IMR-90 (cell line): ENCODE measurements around the gene PRPH2. TPM values are rescaled to one million over a fixed set of nuclear protein-coding genes. Genes with fewer than 3 reads are reported as not detected.
A peak's percentile ranks its signal among the peaks of the same experiment; 100 is the strongest.

Source experiments
- ATAC-seq: fragments of 200-7000 bp; cut with Tn5 transposase; 2 replicates; pipeline ENCODE4 v1.9.1; 2020; ENCODE audit warnings: low read depth, mild to moderate bottlenecking, moderate library complexity
- BruUV-seq: library from RNA; stranded (reverse); fragments of 400-500 nt; replicated peaks from 2 replicates; lab custom pipeline; 2021; lab: Mats Ljungman, UMichigan
- CTCF ChIA-PET: fragments of 300-600 bp; formaldehyde crosslinking; extraction: SDS; loops from one replicate; lab custom pipeline; 2021; ENCODE audit warnings: antibody characterized with exemption; lab: Yijun Ruan, JAX
- POLR2A ChIA-PET: fragments of 300-600 bp; sonication (Branson Sonifier 250); formaldehyde crosslinking; loops from one replicate; lab custom pipeline; 2022; ENCODE audit warnings: antibody characterized with exemption; ENCODE audit not compliant: unreplicated experiment; lab: Charles Lee
- DNase-seq: peaks from one replicate; pipeline ENCODE4 v3.0.0; 2013
- H2AFZ ChIP-seq: replicated peaks from 2 replicates; pipeline ENCODE3; 2013; ENCODE audit warnings: low read length, mild to moderate bottlenecking; ENCODE audit not compliant: poor library complexity
- H2AK5ac ChIP-seq: 2 replicates; pipeline ENCODE4 v1.6.1; 2013; ENCODE audit warnings: low read depth, low read length, inconsistent platforms
- H2AK9ac ChIP-seq: replicated peaks from 2 replicates; pipeline ENCODE3; 2013; ENCODE audit warnings: mild to moderate bottlenecking, low read depth, low read length, moderate library complexity; ENCODE audit not compliant: poor library complexity
- H2BK120ac ChIP-seq: 2 replicates; pipeline ENCODE4 v1.6.1; 2013; ENCODE audit warnings: low read depth, low read length, inconsistent platforms
- H2BK15ac ChIP-seq: 3 replicates; pipeline ENCODE4 v1.6.1; 2013; ENCODE audit warnings: low read depth, low read length, inconsistent platforms
- H2BK20ac ChIP-seq: 2 replicates; pipeline ENCODE4 v1.6.1; 2013; ENCODE audit warnings: low read depth, mild to moderate bottlenecking, inconsistent platforms, low read length, moderate library complexity
- H2BK5ac ChIP-seq: 2 replicates; pipeline ENCODE4 v1.6.1; 2013; ENCODE audit warnings: mild to moderate bottlenecking, low read depth, low read length, inconsistent platforms; ENCODE audit not compliant: poor library complexity, severe bottlenecking
- H3K14ac ChIP-seq: replicated peaks from 2 replicates; pipeline ENCODE4 v1.6.1; 2013; ENCODE audit warnings: low read depth, low read length, inconsistent platforms
- H3K18ac ChIP-seq: 2 replicates; pipeline ENCODE4 v1.6.1; 2013; ENCODE audit warnings: low read depth, low read length, control low read depth
- H3K23ac ChIP-seq: 2 replicates; pipeline ENCODE4 v1.6.1; 2013; ENCODE audit warnings: low read depth, low read length, inconsistent platforms
- H3K27ac ChIP-seq: 2 replicates; pipeline ENCODE4 v1.5.1; 2013; ENCODE audit warnings: mild to moderate bottlenecking, control low read depth, low read length; ENCODE audit not compliant: insufficient read depth
- H3K27me3 ChIP-seq: 2 replicates; pipeline ENCODE4 v1.6.1; 2013; ENCODE audit warnings: low read length; ENCODE audit not compliant: control insufficient read depth, insufficient read depth
- H3K36me3 ChIP-seq: 2 replicates; pipeline ENCODE4 v1.6.1; 2013; ENCODE audit warnings: low read length, mixed read lengths; ENCODE audit not compliant: control insufficient read depth, insufficient read depth
- H3K4ac ChIP-seq: 2 replicates; pipeline ENCODE4 v1.6.1; 2013; ENCODE audit warnings: low read depth, low read length, inconsistent platforms
- H3K4me1 ChIP-seq: 2 replicates; pipeline ENCODE4 v1.6.1; 2013; ENCODE audit warnings: low read length, mixed read lengths; ENCODE audit not compliant: control insufficient read depth, insufficient read depth
- H3K4me2 ChIP-seq: 2 replicates; pipeline ENCODE4 v1.6.1; 2013; ENCODE audit warnings: low read depth, mild to moderate bottlenecking, control low read depth, low read length, moderate library complexity
- H3K4me3 ChIP-seq: 2 replicates; pipeline ENCODE4 v1.5.1; 2013; ENCODE audit warnings: low read depth, mild to moderate bottlenecking, control low read depth, low read length, moderate library complexity; ENCODE audit not compliant: insufficient read depth
- H3K56ac ChIP-seq: 2 replicates; pipeline ENCODE4 v1.6.1; 2013; ENCODE audit warnings: low read length, inconsistent platforms; ENCODE audit not compliant: insufficient read depth; ENCODE audit errors: extremely low read depth
- H3K79me1 ChIP-seq, 2 experiments: 2 replicates each; pipeline ENCODE4 v1.6.1; 2013; ENCODE audit warnings: low read length in 2 of 2, inconsistent platforms in 1 of 2, low read depth in 1 of 2
- H3K9ac ChIP-seq: 2 replicates; pipeline ENCODE4 v1.6.1; 2013; ENCODE audit warnings: low read depth, low read length, control low read depth
- H3K9me1 ChIP-seq: 2 replicates; pipeline ENCODE4 v1.6.1; 2013; ENCODE audit warnings: low read length, inconsistent platforms; ENCODE audit not compliant: insufficient read depth
- H3K9me3 ChIP-seq: 2 replicates; pipeline ENCODE4 v1.6.1; 2013; ENCODE audit warnings: low read length; ENCODE audit not compliant: control insufficient read depth, insufficient read depth
- H4K20me1 ChIP-seq: 2 replicates; pipeline ENCODE4 v1.6.1; 2013; ENCODE audit warnings: low read length, inconsistent platforms; ENCODE audit not compliant: insufficient read depth
- H4K5ac ChIP-seq: 2 replicates; pipeline ENCODE4 v1.6.1; 2013; ENCODE audit warnings: mild to moderate bottlenecking, low read depth, low read length, control low read depth
- H4K8ac ChIP-seq, 2 experiments: 2 replicates each; pipeline ENCODE4 v1.6.1; 2013; ENCODE audit warnings: low read depth in 2 of 2, low read length in 2 of 2, control low read depth in 1 of 2, inconsistent platforms in 1 of 2
- H4K91ac ChIP-seq: 2 replicates; pipeline ENCODE4 v1.6.1; 2013; ENCODE audit warnings: low read depth, low read length, inconsistent platforms; ENCODE audit not compliant: insufficient read depth
- CEBPB ChIP-seq: IDR thresholded peaks from 2 replicates; pipeline ENCODE4 v1.6.1; 2012; ENCODE audit warnings: low read depth, low read length, improper control_type of control experiment
- CHD1 ChIP-seq: IDR thresholded peaks from 2 replicates; pipeline ENCODE4 v1.6.1; 2012; ENCODE audit warnings: low read depth, low read length, improper control_type of control experiment
- CTCF ChIP-seq: conservative IDR thresholded peaks from 2 replicates; pipeline ENCODE4 v1.5.1; 2012; ENCODE audit warnings: mild to moderate bottlenecking, low read depth, low read length, improper control_type of control experiment
- ELK1 ChIP-seq: fragments of 150-350 bp; IDR thresholded peaks from 2 replicates; pipeline ENCODE4 v1.6.1; 2016; ENCODE audit warnings: low read depth, mild to moderate bottlenecking, low read length, moderate library complexity, borderline replicate concordance
- FOS ChIP-seq: fragments of 150-350 bp; IDR thresholded peaks from 2 replicates; pipeline ENCODE4 v1.6.1; 2016; ENCODE audit warnings: low read depth, low read length
- MAFK ChIP-seq: IDR thresholded peaks from 2 replicates; pipeline ENCODE4 v1.6.1; 2012; ENCODE audit warnings: low read depth, low read length, improper control_type of control experiment
- MAZ ChIP-seq: IDR thresholded peaks from 2 replicates; pipeline ENCODE4 v1.6.1; 2012; ENCODE audit warnings: low read depth, mild to moderate bottlenecking, low read length, improper control_type of control experiment, moderate library complexity, borderline replicate concordance
- MXI1 ChIP-seq: IDR thresholded peaks from 2 replicates; pipeline ENCODE4 v1.6.1; 2012; ENCODE audit warnings: low read depth, mild to moderate bottlenecking, low read length, moderate library complexity, borderline replicate concordance
- NFE2L2 ChIP-seq: fragments of 150-350 bp; IDR thresholded peaks from 2 replicates; pipeline ENCODE4 v1.6.1; 2016; ENCODE audit warnings: low read depth, mild to moderate bottlenecking, low read length
- POLR2A ChIP-seq: IDR thresholded peaks from 2 replicates; pipeline ENCODE4 v1.6.1; 2012; ENCODE audit warnings: mild to moderate bottlenecking, low read depth, low read length
- RAD21 ChIP-seq: IDR thresholded peaks from 2 replicates; pipeline ENCODE4 v1.6.1; 2012; ENCODE audit warnings: low read length, improper control_type of control experiment
- RCOR1 ChIP-seq: IDR thresholded peaks from 2 replicates; pipeline ENCODE4 v1.6.1; 2012; ENCODE audit warnings: mild to moderate bottlenecking, low read length, improper control_type of control experiment; ENCODE audit not compliant: insufficient replicate concordance
- RFX5 ChIP-seq: IDR thresholded peaks from 2 replicates; pipeline ENCODE4 v1.8.0; 2012; ENCODE audit warnings: low read depth, mild to moderate bottlenecking, low read length, moderate library complexity
- SMC3 ChIP-seq: fragments of 150-350 bp; IDR thresholded peaks from 2 replicates; pipeline ENCODE4 v1.6.1; 2016; ENCODE audit warnings: low read depth, mild to moderate bottlenecking, antibody characterized with exemption, low read length, moderate library complexity
- WGBS, 2 experiments: methylation state at CpG; one replicate each; pipeline versions ENCODE4 v1.1.5 to v1.1.7; 2013; ENCODE audit warnings: missing lambda C conversion rate in 2 of 2; ENCODE audit not compliant: insufficient read length in 1 of 2; ENCODE audit errors: extremely low coverage in 2 of 2; 5-methylcytosine and 5-hydroxymethylcytosine counted together
- dilution Hi-C: fragments of 300-500 bp; cut with HindIII; formaldehyde crosslinking; loops from one replicate; pipeline ENCODE4 v1.14.3; 2018; ENCODE audit warnings: low sequenced_read_pairs; ENCODE audit not compliant: unreplicated experiment
- in situ Hi-C: fragments of 300-500 bp; cut with MboI; formaldehyde crosslinking; loops from 3 replicates; pipeline ENCODE4 v1.14.3; 2019; ENCODE audit warnings: low sequenced_read_pairs, inconsistent platforms, mixed read lengths
- intact Hi-C: fragments of 100-400 bp; cut with micrococcal nuclease; formaldehyde crosslinking; loops from 2 replicates; pipeline ENCODE4 v1.10.0; 2022
- polyA plus RNA-seq, 3 experiments: library from polyadenylated mRNA; depleted of rRNA; stranded (reverse); fragments of >200 nt; gene quantifications; 2 replicates each; pipeline ENCODE4 v1.2.3, GENCODE V29; 2012; ENCODE audit warnings: low replicate concordance in 1 of 3
- total RNA-seq: library from RNA; depleted of rRNA; stranded (reverse); fragments of >200 nt; gene quantifications from 2 replicates; pipeline ENCODE4 v1.2.3, GENCODE V29; 2012

Gene PRPH2
- total and polyA plus RNA-seq, 2 of the 4 experiments (the other 2 are of a cell fraction) = 1.0 to 1.1 TPM

- in situ Hi-C loops = no loop called here
- TF ChIP-seq MXI1 (no peak), CEBPB (no peak), CTCF (no peak), MAZ (no peak), FOS (no peak), RCOR1 (no peak), POLR2A (no peak), RAD21 (no peak), NFE2L2 (no peak), RFX5 (no peak), ELK1 (no peak), SMC3 (no peak), MAFK (no peak), CHD1 (no peak)
These were observed 19.9 kb upstream of the PRPH2 start for GRCh38 chr6:42742116-42742894.

More at GRCh38 chr6:42742116-42742894, 19.9 kb upstream of the PRPH2 start:
- Histone ChIP-seq H4K91ac (no peak overlapping the region), H3K79me1 (peaks cover 4 to 34% of the 10 kb centered on the region in 2 experiments), H3K4me3 (no peak overlapping the region), H3K56ac (no peak overlapping the region), H2BK15ac (no peak overlapping the region), H4K5ac (no peak overlapping the region), H2AFZ (no peak overlapping the region), H4K8ac (no peak overlapping the region), H3K36me3 (no peaks in the 10 kb centered on the region; the same call in 1 of the 2 replicates), H3K27ac (peak overlapping the region; percentile 22; the same call in 1 of the 2 replicates), H2BK20ac (no peak overlapping the region), H3K9ac (no peak overlapping the region), H3K18ac (no peak overlapping the region), H2BK120ac (no peak overlapping the region), H3K27me3 (no peaks in the 10 kb centered on the region), H3K14ac (no peak overlapping the region), H3K4me2 (0 out of 2 replicates have a peak overlapping the region, but pooled peaks have one; percentile 21), H2BK5ac (no peak overlapping the region), H3K4me1 (peaks cover 7% of the 10 kb centered on the region; the same call in 1 of the 2 replicates), H2AK9ac (no peak overlapping the region), H3K4ac (0 out of 2 replicates have a peak overlapping the region, but pooled peaks have one; percentile 4), H3K9me1 (peaks cover 9% of the 10 kb centered on the region; the same call in 1 of the 2 replicates), H2AK5ac (peak overlapping the region; percentile 37; the same call in 1 of the 2 replicates), H3K9me3 (no peaks in the 10 kb centered on the region), H4K20me1 (peaks cover 18% of the 10 kb centered on the region), H3K23ac (no peak overlapping the region; the same call in 1 of the 2 replicates)
- no peak for ATAC-seq
- WGBS, 2 experiments = 72% methylated on average over 5 of the region's 5 CpGs; no CpG with 5 or more reads in 1 of the 2 experiments
- intact Hi-C loops (no loop called here), dilution Hi-C loops (no loop called here)
- no TSS peak for BruUV-seq
- ChIA-PET CTCF (interaction anchor here (0.6 kb wide), 1 partner anchor 22 kb away, joined by 4 read pairs; no protein-coding TSS in a partner anchor), POLR2A (no interaction called here)
- DNase-seq = peak; percentile 68
